BE2C (cell line): ENCODE measurements around the gene KCNMA1.
"Not testable (repeated sequence)": the region's sequence is repeated elsewhere in the genome, so short reads cannot be mapped to it uniquely, and the experiment has no call there.

ENCODE experiments used
- DNase-seq: peaks from one replicate; pipeline ENCODE4 v3.0.0-alpha.2; 2020
- H3K27me3 ChIP-seq: fragments of 250-450 bp; sonication (Bioruptor Pico); 2 replicates; pipeline ENCODE4 v1.5.1; 2020; ENCODE audit warnings: mild to moderate bottlenecking
- H3K36me3 ChIP-seq: fragments of 250-450 bp; sonication (Bioruptor Pico); 2 replicates; pipeline ENCODE4 v1.5.1; 2020; ENCODE audit warnings: mild to moderate bottlenecking
- H3K4me1 ChIP-seq: fragments of 250-450 bp; sonication (Bioruptor Pico); 2 replicates; pipeline ENCODE4 v1.5.1; 2020
- H3K4me3 ChIP-seq: 2 replicates; pipeline ENCODE4 v1.5.1; 2011; ENCODE audit warnings: low read depth, low read length
- H3K9me3 ChIP-seq: fragments of 250-450 bp; sonication (Bioruptor Pico); 2 replicates; pipeline ENCODE4 v1.5.1; 2020
- TF ChIP-seq, protein P1 (sequence below): IDR thresholded peaks from 2 replicates; pipeline ENCODE4 v1.5.1; 2012; ENCODE audit warnings: mild to moderate bottlenecking, low read depth, low read length

Gene KCNMA1

GRCh38 chr10:77416311-77417135 lies 221.1 kb downstream of the KCNMA1 start:
- TF ChIP-seq, protein P1, sequence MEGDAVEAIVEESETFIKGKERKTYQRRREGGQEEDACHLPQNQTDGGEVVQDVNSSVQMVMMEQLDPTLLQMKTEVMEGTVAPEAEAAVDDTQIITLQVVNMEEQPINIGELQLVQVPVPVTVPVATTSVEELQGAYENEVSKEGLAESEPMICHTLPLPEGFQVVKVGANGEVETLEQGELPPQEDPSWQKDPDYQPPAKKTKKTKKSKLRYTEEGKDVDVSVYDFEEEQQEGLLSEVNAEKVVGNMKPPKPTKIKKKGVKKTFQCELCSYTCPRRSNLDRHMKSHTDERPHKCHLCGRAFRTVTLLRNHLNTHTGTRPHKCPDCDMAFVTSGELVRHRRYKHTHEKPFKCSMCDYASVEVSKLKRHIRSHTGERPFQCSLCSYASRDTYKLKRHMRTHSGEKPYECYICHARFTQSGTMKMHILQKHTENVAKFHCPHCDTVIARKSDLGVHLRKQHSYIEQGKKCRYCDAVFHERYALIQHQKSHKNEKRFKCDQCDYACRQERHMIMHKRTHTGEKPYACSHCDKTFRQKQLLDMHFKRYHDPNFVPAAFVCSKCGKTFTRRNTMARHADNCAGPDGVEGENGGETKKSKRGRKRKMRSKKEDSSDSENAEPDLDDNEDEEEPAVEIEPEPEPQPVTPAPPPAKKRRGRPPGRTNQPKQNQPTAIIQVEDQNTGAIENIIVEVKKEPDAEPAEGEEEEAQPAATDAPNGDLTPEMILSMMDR: no peak
- no peaks in the 10 kb centered on the region for H3K27me3 ChIP-seq

GRCh38 chr10:77415313-77415960 lies 222.2 kb downstream of the KCNMA1 start:
- DNase-seq: no peak
- Histone ChIP-seq H3K4me1 (peaks cover 22% of the 10 kb centered on the region), H3K36me3 (no peaks in the 10 kb centered on the region), H3K27me3 (no peaks in the 10 kb centered on the region), H3K9me3 (no peaks in the 10 kb centered on the region), H3K4me3 (no peak overlapping the region)
- TF ChIP-seq, protein P1: no peak

More at GRCh38 chr10:77416311-77417135, 221.1 kb downstream of the KCNMA1 start:
- DNase-seq: no peak
- no peak overlapping the region for H3K4me3 ChIP-seq
- no peaks in the 10 kb centered on the region for H3K9me3 ChIP-seq
- peaks cover 28% of the 10 kb centered on the region for H3K4me1 ChIP-seq
- no peaks in the 10 kb centered on the region for H3K36me3 ChIP-seq

DNA sequence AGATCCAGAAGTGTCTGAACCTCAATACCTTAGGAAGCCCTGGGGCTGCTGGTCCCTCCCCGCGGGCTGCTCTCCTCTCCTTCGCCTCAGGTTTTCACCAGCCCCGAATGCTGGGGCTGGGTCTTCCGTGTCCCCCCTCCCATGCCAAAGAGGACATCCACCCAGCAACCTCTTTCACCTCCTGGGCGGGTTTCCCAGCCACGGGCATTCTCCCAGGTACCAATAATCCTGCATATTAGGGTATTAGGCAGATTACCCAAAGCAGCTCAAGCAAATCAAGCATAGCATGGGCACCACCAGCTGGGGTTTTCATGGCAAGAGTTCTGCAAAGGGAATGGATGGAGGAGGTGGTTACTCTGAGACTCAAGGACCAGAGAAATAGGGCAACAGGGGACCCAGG lies 224.4 kb downstream of the KCNMA1 start:
- TF ChIP-seq, protein P1: no peak
- Histone ChIP-seq H3K4me1 (peaks cover 29% of the 10 kb centered on the region), H3K9me3 (no peaks in the 10 kb centered on the region), H3K36me3 (no peaks in the 10 kb centered on the region), H3K4me3 (no peak overlapping the region), H3K27me3 (no peaks in the 10 kb centered on the region)
- no peak for DNase-seq

- not testable (repeated sequence) for H3K36me3 ChIP-seq, H3K9me3 ChIP-seq, H3K27me3 ChIP-seq, DNase-seq, H3K4me3 ChIP-seq
- H3K4me1 ChIP-seq: peaks cover 29% of the 10 kb centered on the region
Measured at GRCh38 chr10:77412573-77413133, 225.0 kb downstream of the KCNMA1 start.

GRCh38 chr10:77411805-77412204 lies 225.8 kb downstream of the KCNMA1 start:
- no peaks in the 10 kb centered on the region for H3K9me3 ChIP-seq
- no peaks in the 10 kb centered on the region for H3K27me3 ChIP-seq
- no peaks in the 10 kb centered on the region for H3K36me3 ChIP-seq
- no peak overlapping the region for H3K4me3 ChIP-seq
- TF ChIP-seq, protein P1: no peak
- H3K4me1 ChIP-seq: peaks cover 33% of the 10 kb centered on the region
- no peak for DNase-seq

- Histone ChIP-seq H3K4me1 (peaks cover 37% of the 10 kb centered on the region), H3K4me3 (no peak overlapping the region), H3K9me3 (no peaks in the 10 kb centered on the region), H3K36me3 (no peaks in the 10 kb centered on the region), H3K27me3 (no peaks in the 10 kb centered on the region)
- TF ChIP-seq, protein P1: no peak
- DNase-seq: no peak
Measured at GRCh38 chr10:77410523-77410922, 227.1 kb downstream of the KCNMA1 start.
